GM20000 (cell line): ENCODE measurements around the gene FZD10.

Experiments used
- DNase-seq: peaks from one replicate; pipeline ENCODE4 v3.0.0; 2012; ENCODE audit warnings: low spot score
- CTCF ChIP-seq: IDR thresholded peaks from 2 replicates; pipeline ENCODE4 v1.5.1; 2012; ENCODE audit warnings: mild to moderate bottlenecking, control low read depth; ENCODE audit errors: extremely low read depth, missing control alignments

Gene FZD10

GRCh38 chr12:130194154-130194553 is 31.9 kb downstream of the FZD10 start:
- TF ChIP-seq CTCF = no peak
- no peak for DNase-seq

GRCh38 chr12:130195369-130195768 is 33.1 kb downstream of the FZD10 start:
- TF ChIP-seq CTCF = no peak
- DNase-seq = no peak

- DNase-seq = no peak
- no peak for TF ChIP-seq CTCF
These were observed 33.5 kb downstream of the FZD10 start for GRCh38 chr12:130195776-130196175.

- no peak for DNase-seq
These were observed 34.6 kb downstream of the FZD10 start for GRCh38 chr12:130196827-130197226.

GRCh38 chr12:130198026-130198662 is 35.9 kb downstream of the FZD10 start:
- DNase-seq = no peak
- TF ChIP-seq CTCF = no peak

More at GRCh38 chr12:130196827-130197226, 34.6 kb downstream of the FZD10 start:
- TF ChIP-seq CTCF = no peak

- TF ChIP-seq CTCF = no peak
- DNase-seq = no peak
These were observed 36.4 kb downstream of the FZD10 start for GRCh38 chr12:130198663-130199060.

GRCh38 chr12:130199581-130200390 is 37.5 kb downstream of the FZD10 start:
- TF ChIP-seq CTCF = no peak
- no peak for DNase-seq
